Measurements from ENCODE around the gene SORCS2. TPM values are rescaled to one million over a fixed set of nuclear protein-coding genes. Genes with fewer than 3 reads are reported as not detected.

The SORCS2 gene
- total and polyA plus RNA-seq, 2 donors (not counting 1 experiment from before 2014, with no cell fraction given), result not detected

- ChIA-PET POLR2A (no interaction called here), CTCF (no interaction called here)
- Mint-ChIP-seq H3K9me3 (ENCODE audit: insufficient read depth) (peaks cover 2% of the 10 kb centered on the region), H3K27ac (no peak overlapping the region), H3K4me3 (no peak overlapping the region), H3K27me3 (no peaks in the 10 kb centered on the region), H3K4me1 (no peaks in the 10 kb centered on the region)
- Histone ChIP-seq H2AFZ (ENCODE audit: insufficient read depth, low read depth, low read length, poor library complexity, severe bottlenecking) (no peak overlapping the region), H3K36me3 (replicated peaks in 1 of 2; ENCODE audit: control extremely low read depth in 1 of 2, control insufficient read depth in 1 of 2, extremely low read depth in 1 of 2, insufficient read depth in 2 of 2, low read length in 1 of 2) (no peaks in the 10 kb centered on the region), H3K4me2 (replicated peaks; ENCODE audit: low read depth, low read length, poor library complexity, severe bottlenecking) (no peak overlapping the region), H4K20me1 (ENCODE audit: control insufficient read depth, insufficient read depth, low read length, poor library complexity, severe bottlenecking) (no peaks in the 10 kb centered on the region), H3K27ac (ENCODE audit: low read length in 2 of 2) (no peak overlapping the region), H3K9ac (ENCODE audit: low read length) (no peak overlapping the region), H3K79me2 (ENCODE audit: control insufficient read depth, insufficient read depth, low read length) (no peaks in the 10 kb centered on the region), H3K4me3 (ENCODE audit: control extremely low read depth in 1 of 5, extremely low read depth in 1 of 5, insufficient read depth in 1 of 5, low read depth in 2 of 5, low read length in 4 of 5) (no peak overlapping the region), H3K9me3 (ENCODE audit: control extremely low read depth in 1 of 3, control insufficient read depth in 2 of 3, insufficient read depth in 1 of 3, low read length in 2 of 3) (peaks cover 0 to 12% (median 0%) of the 10 kb centered on the region in 3 donors), H3K27me3 (replicated peaks in 1 of 4; ENCODE audit: control extremely low read depth in 1 of 4, control insufficient read depth in 3 of 4, insufficient read depth in 4 of 4, low read length in 3 of 4) (no peaks in the 10 kb centered on the region), H3K4me1 (ENCODE audit: control insufficient read depth in 2 of 2, insufficient read depth in 2 of 2, low read length in 2 of 2) (no peaks in the 10 kb centered on the region)
- ATAC-seq (ENCODE audit: low read depth) (no peak), DNase-seq (no peak)
- 92% methylated on average over 8 of the region's 13 CpGs for WGBS (ENCODE audit: insufficient coverage)
- intact Hi-C loops (cut with micrococcal nuclease), result no loop called here
- TF ChIP-seq EZH2 (IDR thresholded peaks at IDR 0.05; ENCODE audit: borderline replicate concordance, insufficient read depth, low read depth, low read length, poor library complexity, severe bottlenecking) (no peak), CTCF (IDR thresholded peaks at IDR 0.05) (no peak)
These were observed 167.2 kb downstream of the SORCS2 start for GRCh38 chr4:7359400-7360062.

GRCh38 chr4:7360806-7361205 is 168.5 kb downstream of the SORCS2 start:
- POLR2A ChIA-PET, result no interaction called here
- Mint-ChIP-seq H3K27me3 (no peaks in the 10 kb centered on the region), H3K27ac (no peak overlapping the region), H3K4me1 (no peaks in the 10 kb centered on the region), H3K9me3 (ENCODE audit: insufficient read depth) (peaks cover 2% of the 10 kb centered on the region), H3K4me3 (no peak overlapping the region)
- H3K9ac ChIP-seq (ENCODE audit: low read length), result no peak overlapping the region
- no peak overlapping the region for H2AFZ ChIP-seq (ENCODE audit: insufficient read depth, low read depth, low read length, poor library complexity, severe bottlenecking)
- intact Hi-C loops (cut with micrococcal nuclease), result no loop called here
- H3K4me1 ChIP-seq (ENCODE audit: control insufficient read depth in 2 of 2, insufficient read depth in 2 of 2, low read length in 2 of 2), result no peaks in the 10 kb centered on the region
- no peaks in the 10 kb centered on the region for H3K36me3 ChIP-seq (replicated peaks in 1 of 2; ENCODE audit: control extremely low read depth in 1 of 2, control insufficient read depth in 1 of 2, extremely low read depth in 1 of 2, insufficient read depth in 2 of 2, low read length in 1 of 2)
- DNase-seq (no peak), ATAC-seq (ENCODE audit: low read depth) (no peak)
- TF ChIP-seq CTCF (IDR thresholded peaks at IDR 0.05), result no peak
- no peak overlapping the region for H3K27ac ChIP-seq (ENCODE audit: low read length in 2 of 2)
- CTCF ChIA-PET, result no interaction called here
- peaks cover 0 to 12% (median 0%) of the 10 kb centered on the region in 3 donors for H3K9me3 ChIP-seq (ENCODE audit: control extremely low read depth in 1 of 3, control insufficient read depth in 2 of 3, insufficient read depth in 1 of 3, low read length in 2 of 3)
- H3K4me3 ChIP-seq (ENCODE audit: control extremely low read depth in 1 of 5, extremely low read depth in 1 of 5, insufficient read depth in 1 of 5, low read depth in 2 of 5, low read length in 4 of 5), result no peak overlapping the region
- no peaks in the 10 kb centered on the region for H3K79me2 ChIP-seq (ENCODE audit: control insufficient read depth, insufficient read depth, low read length)
- H3K4me2 ChIP-seq (replicated peaks; ENCODE audit: low read depth, low read length, poor library complexity, severe bottlenecking), result no peak overlapping the region
- H4K20me1 ChIP-seq (ENCODE audit: control insufficient read depth, insufficient read depth, low read length, poor library complexity, severe bottlenecking), result no peaks in the 10 kb centered on the region
- H3K27me3 ChIP-seq (replicated peaks in 1 of 4; ENCODE audit: control extremely low read depth in 1 of 4, control insufficient read depth in 3 of 4, insufficient read depth in 4 of 4, low read length in 3 of 4), result no peaks in the 10 kb centered on the region
- 87% methylated on average over 4 of the region's 8 CpGs for WGBS (ENCODE audit: insufficient coverage)
